Measurements from ENCODE around the gene USP24.

The USP24 gene

GRCh38 chr1:55053265-55053954 is 161.8 kb downstream of the USP24 start:
- DNase-seq (ENCODE audit: low spot score): no peak

- DNase-seq (ENCODE audit: low spot score): no peak
Observed at GRCh38 chr1:55052221-55053142, 162.7 kb downstream of the USP24 start.

- no peak for DNase-seq (ENCODE audit: low spot score)
Observed at GRCh38 chr1:55051621-55052020, 163.5 kb downstream of the USP24 start.

- no peak for DNase-seq (ENCODE audit: low spot score)
Observed at GRCh38 chr1:55051169-55051568, 164.0 kb downstream of the USP24 start.

- no peak for DNase-seq (ENCODE audit: low spot score)
Observed at GRCh38 chr1:55050283-55050682, 164.9 kb downstream of the USP24 start.

GRCh38 chr1:55049914-55050278 is 165.3 kb downstream of the USP24 start:
- no peak for DNase-seq (ENCODE audit: low spot score)

GRCh38 chr1:55049271-55049913 is 165.8 kb downstream of the USP24 start:
- DNase-seq (ENCODE audit: low spot score): no peak

- DNase-seq (ENCODE audit: low spot score): no peak
Observed at GRCh38 chr1:55048453-55049270, 166.5 kb downstream of the USP24 start.

- DNase-seq (ENCODE audit: low spot score): no peak
Observed at GRCh38 chr1:55047611-55048010, 167.6 kb downstream of the USP24 start.

- no peak for DNase-seq (ENCODE audit: low spot score)
Observed at GRCh38 chr1:55046871-55047270, 168.3 kb downstream of the USP24 start.

- no peak for DNase-seq (ENCODE audit: low spot score)
Observed at GRCh38 chr1:55045430-55045829, 169.7 kb downstream of the USP24 start.

GRCh38 chr1:55044617-55045397 is 170.4 kb downstream of the USP24 start:
- no peak for DNase-seq (ENCODE audit: low spot score)

GRCh38 chr1:55043726-55044125 is 171.4 kb downstream of the USP24 start:
- DNase-seq (ENCODE audit: low spot score): no peak

- no peak for DNase-seq (ENCODE audit: low spot score)
Observed at GRCh38 chr1:55043011-55043410, 172.2 kb downstream of the USP24 start.

GRCh38 chr1:55041613-55042012 is 173.6 kb downstream of the USP24 start:
- DNase-seq (ENCODE audit: low spot score): no peak

- no peak for DNase-seq (ENCODE audit: low spot score)
Observed at GRCh38 chr1:55040933-55041494, 174.2 kb downstream of the USP24 start.

GRCh38 chr1:55040083-55040932 is 174.9 kb downstream of the USP24 start:
- no peak for DNase-seq (ENCODE audit: low spot score)

- no peak for DNase-seq (ENCODE audit: low spot score)
Observed at GRCh38 chr1:55039342-55040082, 175.7 kb downstream of the USP24 start, which contains the start of gene PCSK9. PCSK9 (plus strand) TSS chr1:55039548; CDS start chr1:55039838, 290 bp downstream.

- no peak for DNase-seq (ENCODE audit: low spot score)
Observed at GRCh38 chr1:55038974-55039341, 176.2 kb downstream of the USP24 start.
